Measurements from ENCODE around the gene AP1G1.

GRCh38 chr16:71826533-71827017 lies 17.9 kb upstream of the AP1G1 start:
- TF ChIP-seq CTCF (conservative IDR thresholded peaks at IDR 0.05; ENCODE audit: low read depth, low read length) (no peak), EZH2 (IDR thresholded peaks at IDR 0.05; ENCODE audit: low read length, unreplicated experiment) (no peak)

Data from PC-3 (cell line).